Measurements from ENCODE around the gene SLC7A11. TPM values are rescaled to one million over a fixed set of nuclear protein-coding genes. Genes with fewer than 3 reads are reported as not detected.

The SLC7A11 gene
- total RNA-seq, result 1 to 10 TPM; 3.2 to 3.4 TPM

GRCh38 chr4:138242076-138242833 is at the start of gene SLC7A11:
TSS of gene SLC7A11 (minus strand) at chr4:138242349. CDS start at chr4:138242069, 280 bp downstream.
- CTCF ChIA-PET, result interaction anchor here (0.5 to 1.2 kb wide), 3 partner anchors 12 to 772 kb away, joined by 3 read pairs; no protein-coding TSS in a partner anchor

GRCh38 chr4:138291431-138291830 is 49.3 kb upstream of the SLC7A11 start:
- ChIA-PET CTCF (no interaction called here), POLR2A (no interaction called here)
- Mint-ChIP-seq H3K27me3 (no peaks in the 10 kb centered on the region), H3K27ac (no peak overlapping the region), H3K9me3 (no peaks in the 10 kb centered on the region), H3K36me3 (no peaks in the 10 kb centered on the region), H3K4me1 (ENCODE audit: low read depth) (no peaks in the 10 kb centered on the region), H3K4me3 (no peak overlapping the region)
- intact Hi-C loops (cut with micrococcal nuclease), result no loop called here
- no peak for DNase-seq

More at GRCh38 chr4:138242076-138242833, at the start of gene SLC7A11:
- POLR2A ChIA-PET, result interaction anchor here (0.6 kb wide), 1 partner anchor 1192 kb away, joined by 4 read pairs; no protein-coding TSS in a partner anchor
- intact Hi-C loops (cut with micrococcal nuclease), result loop anchor here (5.0 kb wide), 2 partner anchors 775 to 1210 kb away; partner anchors contain the start of genes NOCT and RAB33B
- H3K27me3 Mint-ChIP-seq, result no peaks in the 10 kb centered on the region
- peak; percentile 69 for DNase-seq
- H3K27ac Mint-ChIP-seq, result peak within 1 kb of the TSS; percentile 70
- peaks cover 6% of the 10 kb centered on the region for H3K36me3 Mint-ChIP-seq
- peaks cover 12% of the 10 kb centered on the region for H3K4me1 Mint-ChIP-seq (ENCODE audit: low read depth)
- H3K9me3 Mint-ChIP-seq, result no peaks in the 10 kb centered on the region
- peak within 1 kb of the TSS; percentile 84 for H3K4me3 Mint-ChIP-seq

GRCh38 chr4:138290805-138291204 is 48.7 kb upstream of the SLC7A11 start:
- intact Hi-C loops (cut with micrococcal nuclease), result no loop called here
- Mint-ChIP-seq H3K36me3 (no peaks in the 10 kb centered on the region), H3K27ac (no peak overlapping the region), H3K9me3 (no peaks in the 10 kb centered on the region), H3K27me3 (no peaks in the 10 kb centered on the region), H3K4me1 (ENCODE audit: low read depth) (no peaks in the 10 kb centered on the region), H3K4me3 (no peak overlapping the region)
- no peak for DNase-seq
- CTCF ChIA-PET, result no interaction called here
- POLR2A ChIA-PET, result no interaction called here

- H3K27ac Mint-ChIP-seq, result no peak overlapping the region
Measured at GRCh38 chr4:138279286-138279685, 37.1 kb upstream of the SLC7A11 start.

GRCh38 chr4:138277133-138277532 is 35.0 kb upstream of the SLC7A11 start:
- no peaks in the 10 kb centered on the region for H3K27me3 Mint-ChIP-seq
- no peaks in the 10 kb centered on the region for H3K9me3 Mint-ChIP-seq
- no peak overlapping the region for H3K4me3 Mint-ChIP-seq
- ChIA-PET CTCF (no interaction called here), POLR2A (no interaction called here)
- DNase-seq, result no peak
- H3K36me3 Mint-ChIP-seq, result no peaks in the 10 kb centered on the region
- intact Hi-C loops (cut with micrococcal nuclease), result no loop called here
- H3K27ac Mint-ChIP-seq, result no peak overlapping the region
- H3K4me1 Mint-ChIP-seq (ENCODE audit: low read depth), result no peaks in the 10 kb centered on the region

More at GRCh38 chr4:138279286-138279685, 37.1 kb upstream of the SLC7A11 start:
- H3K9me3 Mint-ChIP-seq, result no peaks in the 10 kb centered on the region
- no peaks in the 10 kb centered on the region for H3K27me3 Mint-ChIP-seq
- no peak overlapping the region for H3K4me3 Mint-ChIP-seq
- CTCF ChIA-PET, result no interaction called here
- no peaks in the 10 kb centered on the region for H3K4me1 Mint-ChIP-seq (ENCODE audit: low read depth)
- no peak for DNase-seq
- intact Hi-C loops (cut with micrococcal nuclease), result no loop called here
- H3K36me3 Mint-ChIP-seq, result no peaks in the 10 kb centered on the region
- POLR2A ChIA-PET, result no interaction called here

- H3K4me1 Mint-ChIP-seq (ENCODE audit: low read depth), result no peaks in the 10 kb centered on the region
- H3K36me3 Mint-ChIP-seq, result no peaks in the 10 kb centered on the region
- intact Hi-C loops (cut with micrococcal nuclease), result no loop called here
- ChIA-PET CTCF (no interaction called here), POLR2A (no interaction called here)
- no peak for DNase-seq
- no peaks in the 10 kb centered on the region for H3K9me3 Mint-ChIP-seq
- no peak overlapping the region for H3K4me3 Mint-ChIP-seq
- H3K27me3 Mint-ChIP-seq, result no peaks in the 10 kb centered on the region
- no peak overlapping the region for H3K27ac Mint-ChIP-seq
Measured at GRCh38 chr4:138275963-138276621, 33.9 kb upstream of the SLC7A11 start.

- Mint-ChIP-seq H3K4me3 (no peak overlapping the region), H3K27ac (no peak overlapping the region), H3K27me3 (no peaks in the 10 kb centered on the region), H3K4me1 (ENCODE audit: low read depth) (no peaks in the 10 kb centered on the region), H3K9me3 (no peaks in the 10 kb centered on the region), H3K36me3 (no peaks in the 10 kb centered on the region)
- CTCF ChIA-PET, result no interaction called here
- intact Hi-C loops (cut with micrococcal nuclease), result no loop called here
- no peak for DNase-seq
- POLR2A ChIA-PET, result no interaction called here
Measured at GRCh38 chr4:138275216-138275615, 33.1 kb upstream of the SLC7A11 start.

- H3K36me3 Mint-ChIP-seq, result no peaks in the 10 kb centered on the region
- no peak for DNase-seq
- ChIA-PET CTCF (no interaction called here), POLR2A (no interaction called here)
- H3K27ac Mint-ChIP-seq, result no peak overlapping the region
- no peaks in the 10 kb centered on the region for H3K4me1 Mint-ChIP-seq (ENCODE audit: low read depth)
- no peaks in the 10 kb centered on the region for H3K9me3 Mint-ChIP-seq
- H3K27me3 Mint-ChIP-seq, result no peaks in the 10 kb centered on the region
- intact Hi-C loops (cut with micrococcal nuclease), result no loop called here
- H3K4me3 Mint-ChIP-seq, result no peak overlapping the region
Measured at GRCh38 chr4:138269175-138269574, 27.0 kb upstream of the SLC7A11 start.

GRCh38 chr4:138267835-138268234 is 25.7 kb upstream of the SLC7A11 start:
- H3K9me3 Mint-ChIP-seq, result no peaks in the 10 kb centered on the region
- no peak for DNase-seq
- H3K27ac Mint-ChIP-seq, result no peak overlapping the region
- H3K4me1 Mint-ChIP-seq (ENCODE audit: low read depth), result no peaks in the 10 kb centered on the region
- CTCF ChIA-PET, result no interaction called here
- POLR2A ChIA-PET, result no interaction called here
- no peaks in the 10 kb centered on the region for H3K27me3 Mint-ChIP-seq
- intact Hi-C loops (cut with micrococcal nuclease), result no loop called here
- H3K4me3 Mint-ChIP-seq, result no peak overlapping the region
- H3K36me3 Mint-ChIP-seq, result no peaks in the 10 kb centered on the region

GRCh38 chr4:138266948-138267347 is 24.8 kb upstream of the SLC7A11 start:
- Mint-ChIP-seq H3K4me3 (no peak overlapping the region), H3K4me1 (ENCODE audit: low read depth) (no peaks in the 10 kb centered on the region), H3K27me3 (no peaks in the 10 kb centered on the region), H3K27ac (no peak overlapping the region), H3K36me3 (no peaks in the 10 kb centered on the region), H3K9me3 (no peaks in the 10 kb centered on the region)
- intact Hi-C loops (cut with micrococcal nuclease), result no loop called here
- no peak for DNase-seq
- CTCF ChIA-PET, result no interaction called here
- POLR2A ChIA-PET, result no interaction called here

GRCh38 chr4:138263247-138263816 is 21.2 kb upstream of the SLC7A11 start:
- POLR2A ChIA-PET, result no interaction called here
- Mint-ChIP-seq H3K4me1 (ENCODE audit: low read depth) (no peaks in the 10 kb centered on the region), H3K27ac (no peak overlapping the region), H3K4me3 (no peak overlapping the region), H3K36me3 (no peaks in the 10 kb centered on the region), H3K27me3 (no peaks in the 10 kb centered on the region), H3K9me3 (no peaks in the 10 kb centered on the region)
- CTCF ChIA-PET, result no interaction called here
- DNase-seq, result no peak
- intact Hi-C loops (cut with micrococcal nuclease), result no loop called here

GRCh38 chr4:138262469-138262868 is 20.3 kb upstream of the SLC7A11 start:
- intact Hi-C loops (cut with micrococcal nuclease), result no loop called here
- H3K4me3 Mint-ChIP-seq, result no peak overlapping the region
- no peak overlapping the region for H3K27ac Mint-ChIP-seq

More at GRCh38 chr4:138262469-138262868, 20.3 kb upstream of the SLC7A11 start:
- no peaks in the 10 kb centered on the region for H3K36me3 Mint-ChIP-seq
- POLR2A ChIA-PET, result no interaction called here
- no peaks in the 10 kb centered on the region for H3K9me3 Mint-ChIP-seq
- no peaks in the 10 kb centered on the region for H3K4me1 Mint-ChIP-seq (ENCODE audit: low read depth)
- CTCF ChIA-PET, result no interaction called here
- H3K27me3 Mint-ChIP-seq, result no peaks in the 10 kb centered on the region
- no peak for DNase-seq

Measured in activated CD4-positive, alpha-beta memory T cell treated with anti-CD3 and anti-CD28 coated beads for 36 hours (primary cell).